Amniotic epithelial cell (primary cell): ENCODE results near the gene ANP32A.
"Not testable (repeated sequence)": the region's sequence is repeated elsewhere in the genome, so short reads cannot be mapped to it uniquely, and the experiment has no call there.

Experiments used
- DNase-seq: peaks from one replicate; pipeline ENCODE4 v3.0.0-alpha.2; 2010; ENCODE audit warnings: low read depth

ANP32A gene

GRCh38 chr15:68820295-68821189, at the start of gene ANP32A:
ANP32A (minus strand) TSS chr15:68820895; CDS start chr15:68820751, 144 bp downstream.
- peak; percentile 90 for DNase-seq

DNA sequence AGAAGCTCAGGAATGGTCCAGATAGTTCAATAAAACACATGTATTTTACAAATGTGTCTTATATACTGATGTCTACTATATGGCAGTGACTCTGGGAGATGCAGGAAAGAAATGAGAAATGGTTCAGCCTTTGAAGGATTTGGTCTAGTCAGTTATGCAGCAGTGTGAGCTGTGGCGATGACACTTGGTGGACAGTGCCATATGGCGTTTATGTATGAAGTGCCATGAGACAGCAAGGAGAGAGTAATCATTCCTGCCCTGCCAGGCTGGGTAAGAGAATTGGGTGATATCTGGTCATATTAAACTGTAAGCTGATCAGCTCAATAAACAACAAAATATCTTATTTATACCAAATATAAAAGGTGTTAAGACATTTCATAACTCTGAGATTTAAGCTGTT, 47.6 kb upstream of the ANP32A start:
- DNase-seq: no peak

- DNase-seq: no peak
Observed at GRCh38 chr15:68862415-68862814, 41.7 kb upstream of the ANP32A start.

DNA sequence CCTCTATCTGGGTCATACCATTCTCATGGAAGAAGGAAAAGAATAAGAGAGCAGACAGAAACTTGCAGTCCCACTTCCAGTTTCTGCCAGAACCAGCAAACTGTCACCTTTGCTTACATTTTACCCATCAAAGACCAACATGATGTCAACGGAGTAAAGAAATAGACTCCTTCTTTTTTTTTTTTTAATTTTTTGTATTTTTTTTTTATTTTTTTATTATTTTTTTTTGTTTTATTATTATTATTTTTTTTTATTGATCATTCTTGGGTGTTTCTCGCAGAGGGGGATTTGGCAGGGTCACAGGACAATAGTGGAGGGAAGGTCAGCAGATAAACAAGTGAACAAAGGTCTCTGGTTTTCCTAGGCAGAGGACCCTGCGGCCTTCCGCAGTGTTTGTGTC, 38.0 kb upstream of the ANP32A start:
- not testable (repeated sequence) for DNase-seq

- not testable (repeated sequence) for DNase-seq
Observed at GRCh38 chr15:68857443-68857842, 36.7 kb upstream of the ANP32A start.

GRCh38 chr15:68852461-68852860, 31.8 kb upstream of the ANP32A start:
- no peak for DNase-seq

DNA sequence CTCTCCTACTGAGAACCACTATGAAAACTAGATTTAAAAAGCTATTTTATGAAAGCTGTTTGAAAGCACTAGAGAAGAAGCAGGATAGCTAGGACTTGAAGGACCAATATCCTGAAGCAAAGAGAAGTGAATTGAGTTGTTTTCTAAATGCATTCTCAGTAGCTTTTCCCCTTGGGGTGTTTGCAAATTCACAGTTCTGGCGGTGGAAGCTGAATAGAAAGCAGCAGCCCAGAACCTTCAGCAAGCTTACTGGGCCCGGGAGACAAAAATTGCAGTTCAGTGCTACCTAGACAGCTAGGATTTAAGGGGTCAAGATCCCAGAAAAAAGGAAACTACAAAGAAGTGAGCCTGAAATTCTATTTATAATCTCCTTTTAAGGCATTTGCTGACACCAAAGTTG, 31.3 kb upstream of the ANP32A start:
- DNase-seq: no peak

- DNase-seq: no peak
Observed at GRCh38 chr15:68849497-68849896, 28.8 kb upstream of the ANP32A start.

DNA sequence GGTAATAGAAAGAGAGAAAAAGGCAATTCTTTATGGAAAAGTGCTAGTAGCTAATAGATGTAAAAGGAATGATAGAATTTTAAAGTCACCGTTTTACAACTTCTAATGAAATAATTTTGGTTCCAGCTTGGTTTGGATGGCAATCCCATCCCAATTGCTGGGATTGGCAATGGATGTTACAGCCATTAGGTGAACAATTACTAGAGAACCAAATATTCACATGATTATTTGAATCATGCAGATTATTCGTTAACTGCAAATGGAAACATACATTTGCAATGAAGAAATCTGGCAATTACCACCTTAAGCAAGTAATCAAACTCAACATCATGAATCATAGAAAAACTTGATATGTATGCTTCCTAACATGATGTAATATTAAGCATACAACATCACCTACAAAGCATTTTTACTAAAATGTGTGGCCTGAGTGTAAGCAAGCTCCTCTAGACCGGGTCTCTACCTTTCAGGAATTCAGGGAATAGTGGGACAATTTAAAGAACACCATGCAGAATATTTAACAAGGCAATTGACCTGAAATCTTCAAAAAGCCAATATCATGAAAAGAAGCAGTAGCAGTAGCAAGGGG, 26.2 kb upstream of the ANP32A start:
- no peak for DNase-seq

DNA sequence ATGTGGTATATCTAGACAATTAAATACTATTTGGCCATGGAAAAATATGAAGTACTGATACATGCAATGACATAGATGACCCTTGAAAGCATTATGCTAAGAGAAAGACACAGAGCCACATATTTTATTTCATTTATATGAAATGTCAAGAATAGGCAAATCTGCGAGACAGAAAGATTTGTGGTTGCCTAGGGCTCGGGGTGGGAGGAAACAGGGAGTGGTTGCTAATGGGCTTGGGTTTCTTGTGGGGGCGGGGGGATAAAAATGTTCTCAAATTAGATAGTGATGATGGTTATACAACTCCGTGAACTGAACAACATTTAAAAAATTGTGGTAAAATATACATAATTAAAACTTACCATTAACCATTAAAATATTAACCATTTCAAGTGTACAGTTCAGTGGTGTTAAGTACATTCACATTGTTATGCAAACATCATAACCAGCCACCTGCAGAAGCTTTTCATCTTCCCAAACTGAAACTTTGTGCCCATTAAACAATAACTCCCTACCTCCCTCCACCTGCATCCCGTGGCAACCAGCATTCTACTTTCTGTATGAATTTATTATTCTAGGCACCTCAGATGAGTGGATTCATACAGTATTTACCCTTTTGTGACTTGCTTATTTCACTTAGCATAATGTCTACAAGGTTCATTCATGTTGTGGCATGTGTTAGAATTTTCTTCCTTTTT, 24.3 kb upstream of the ANP32A start:
- DNase-seq: no peak

DNA sequence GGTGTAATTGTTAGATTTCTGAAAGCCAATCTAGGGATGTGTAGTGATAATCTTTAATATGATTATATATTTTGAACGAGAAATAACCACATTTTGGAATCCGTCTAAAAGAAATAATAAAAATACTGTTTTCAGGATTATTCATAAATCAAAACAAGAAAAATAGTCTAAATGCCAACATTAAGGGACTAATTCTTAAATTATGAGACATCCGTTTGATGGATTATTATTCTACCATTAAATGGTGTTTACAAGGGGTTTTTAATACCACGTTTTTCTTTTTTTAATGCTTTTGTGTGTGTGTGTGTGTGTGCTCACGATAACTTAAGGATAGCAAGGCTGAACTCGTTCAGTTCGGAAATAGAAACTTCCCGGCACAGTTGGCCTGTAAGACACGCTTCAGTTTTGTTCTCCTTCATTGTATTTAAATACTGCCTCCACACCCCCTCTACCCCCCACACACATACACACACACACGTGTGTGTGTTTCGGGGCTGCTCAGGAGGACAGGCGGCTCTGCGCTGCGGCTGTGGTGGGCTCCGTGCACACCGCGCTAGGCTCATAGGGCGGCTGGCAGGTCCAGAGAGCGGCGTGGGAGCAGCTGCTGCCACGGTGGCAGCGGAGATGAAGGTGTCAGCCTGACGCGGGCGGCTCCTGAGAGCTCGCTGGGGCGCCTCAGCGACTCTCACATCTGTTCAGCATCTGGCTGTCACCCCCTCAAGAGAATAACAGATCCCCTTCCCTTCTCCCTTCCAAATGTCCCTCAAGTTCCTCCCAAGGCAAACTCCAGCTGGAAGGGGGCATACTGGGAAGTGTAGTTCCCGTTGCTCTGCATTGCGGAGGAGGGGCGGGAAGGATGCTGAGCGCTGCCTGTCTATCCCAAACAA, 23.0 kb upstream of the ANP32A start:
- no peak for DNase-seq

GRCh38 chr15:68842958-68843357, 22.3 kb upstream of the ANP32A start:
- no peak for DNase-seq

- no peak for DNase-seq
Observed at GRCh38 chr15:68834346-68834745, 13.7 kb upstream of the ANP32A start.

- DNase-seq: no peak
Observed at GRCh38 chr15:68833700-68834331, 13.1 kb upstream of the ANP32A start.

- no peak for DNase-seq
Observed at GRCh38 chr15:68830141-68830785, 9.6 kb upstream of the ANP32A start.

DNA sequence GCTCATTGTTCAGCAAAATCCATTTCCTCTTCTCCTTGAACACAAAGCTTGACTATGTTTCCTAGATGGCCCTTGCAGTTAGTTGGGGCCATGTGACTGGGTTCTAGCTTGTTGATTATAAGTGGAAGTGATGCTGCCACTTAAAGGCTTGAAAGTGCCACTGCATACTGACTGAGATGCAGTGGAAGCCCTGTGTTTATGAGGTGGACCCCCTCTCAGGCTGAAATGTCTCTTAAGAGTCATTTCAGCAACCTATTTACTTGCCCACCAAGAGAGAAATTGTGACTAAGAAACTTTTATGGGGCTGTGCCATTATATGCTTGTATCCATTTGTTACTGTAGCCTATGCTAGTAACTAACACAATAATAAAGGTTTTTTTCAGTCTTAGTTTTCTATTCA, 8.4 kb upstream of the ANP32A start:
- DNase-seq: peak; percentile 30

DNA sequence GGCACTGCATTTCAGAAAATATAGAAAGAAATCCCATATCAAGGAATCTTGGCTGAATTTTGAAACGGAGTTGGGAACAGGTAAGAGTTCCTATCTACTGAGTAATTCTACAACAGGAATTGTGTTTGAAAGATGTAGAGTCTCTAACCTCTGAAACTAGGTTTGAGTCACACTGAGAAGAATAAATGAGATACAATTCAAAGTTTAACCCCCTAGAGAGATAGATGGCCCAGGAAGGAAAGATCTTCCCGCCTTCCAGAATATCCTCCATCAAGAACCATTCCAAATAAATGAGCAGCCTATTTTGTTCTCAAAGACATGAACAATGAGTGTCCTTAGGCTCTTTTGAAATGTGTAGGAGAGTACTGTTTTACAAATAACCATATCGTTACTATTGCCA, 2.9 kb upstream of the ANP32A start:
- no peak for DNase-seq

DNA sequence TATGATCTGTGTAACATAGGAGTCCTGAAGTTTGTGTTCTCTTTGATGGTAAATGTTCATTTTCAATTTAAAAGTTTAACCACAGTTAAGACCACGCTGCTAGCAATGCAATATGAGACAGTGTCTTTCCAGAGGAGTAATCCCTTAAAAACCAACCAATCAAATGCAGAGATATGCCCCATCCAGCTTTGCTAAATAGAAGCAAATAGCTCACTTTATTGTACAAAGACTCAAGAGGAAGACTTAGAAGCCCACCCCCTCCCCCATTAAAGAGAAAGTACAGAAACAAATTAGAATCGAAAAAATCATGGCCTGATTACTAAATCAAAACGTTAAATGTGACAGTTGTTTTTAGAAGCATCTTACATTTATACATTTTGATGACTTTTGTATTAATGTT, 2.1 kb upstream of the ANP32A start:
- DNase-seq: no peak

GRCh38 chr15:68821841-68822381, 1.2 kb upstream of the ANP32A start:
- DNase-seq: peak; percentile 43

DNA sequence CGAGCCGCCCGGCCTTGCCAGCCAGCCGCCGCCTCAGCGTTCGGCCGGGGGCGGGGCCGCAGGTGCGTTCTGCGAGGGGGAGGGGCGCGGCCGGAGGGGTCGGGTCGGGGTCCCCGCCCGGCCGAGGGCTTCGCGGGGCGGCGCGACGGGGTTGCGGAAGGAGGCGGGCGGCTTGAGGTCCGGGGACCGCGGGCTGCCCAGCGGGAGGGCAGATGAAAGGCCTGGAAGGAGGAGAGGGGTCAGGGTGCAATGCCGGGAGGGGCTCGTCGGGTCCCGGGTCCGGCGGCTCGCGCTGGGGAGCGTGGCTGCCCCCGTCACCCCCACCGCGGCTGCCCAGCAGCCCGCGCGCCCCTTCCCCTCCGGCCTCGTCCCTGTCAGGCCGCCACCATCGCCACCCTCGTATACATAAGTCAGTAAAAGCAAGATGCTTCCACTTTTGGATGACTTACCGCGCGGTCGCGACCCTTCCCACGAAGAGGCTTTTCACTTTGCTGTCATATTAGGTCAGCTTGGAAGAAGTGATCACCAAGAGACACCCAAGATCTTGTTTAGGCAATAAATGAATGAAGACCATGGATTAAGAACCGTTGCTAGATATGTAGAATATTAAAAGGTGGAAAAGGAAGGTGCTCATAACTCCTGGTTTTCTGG, 620 bp upstream of the ANP32A start:
- no peak for DNase-seq
